IMR-90 (cell line): ENCODE data around the gene EIF4G3. TPM values are rescaled to one million over a fixed set of nuclear protein-coding genes. Genes with fewer than 3 reads are reported as not detected.
"Not testable (repeated sequence)": the region's sequence is repeated elsewhere in the genome, so short reads cannot be mapped to it uniquely, and the experiment has no call there.

Source experiments
- ATAC-seq: fragments of 200-7000 bp; cut with Tn5 transposase; 2 replicates; pipeline ENCODE4 v1.9.1; 2020; ENCODE audit warnings: low read depth, mild to moderate bottlenecking, moderate library complexity
- BruUV-seq: library from RNA; stranded (reverse); fragments of 400-500 nt; replicated peaks from 2 replicates; lab custom pipeline; 2021; lab: Mats Ljungman, UMichigan
- CTCF ChIA-PET: fragments of 300-600 bp; formaldehyde crosslinking; extraction: SDS; loops from one replicate; lab custom pipeline; 2021; ENCODE audit warnings: antibody characterized with exemption; lab: Yijun Ruan, JAX
- POLR2A ChIA-PET: fragments of 300-600 bp; sonication (Branson Sonifier 250); formaldehyde crosslinking; loops from one replicate; lab custom pipeline; 2022; ENCODE audit warnings: antibody characterized with exemption; ENCODE audit not compliant: unreplicated experiment; lab: Charles Lee
- DNase-seq: peaks from one replicate; pipeline ENCODE4 v3.0.0; 2013
- H2AFZ ChIP-seq: replicated peaks from 2 replicates; pipeline ENCODE3; 2013; ENCODE audit warnings: low read length, mild to moderate bottlenecking; ENCODE audit not compliant: poor library complexity
- H2AK5ac ChIP-seq: 2 replicates; pipeline ENCODE4 v1.6.1; 2013; ENCODE audit warnings: low read depth, low read length, inconsistent platforms
- H2AK9ac ChIP-seq: replicated peaks from 2 replicates; pipeline ENCODE3; 2013; ENCODE audit warnings: mild to moderate bottlenecking, low read depth, low read length, moderate library complexity; ENCODE audit not compliant: poor library complexity
- H2BK120ac ChIP-seq: 2 replicates; pipeline ENCODE4 v1.6.1; 2013; ENCODE audit warnings: low read depth, low read length, inconsistent platforms
- H2BK15ac ChIP-seq: 3 replicates; pipeline ENCODE4 v1.6.1; 2013; ENCODE audit warnings: low read depth, low read length, inconsistent platforms
- H2BK20ac ChIP-seq: 2 replicates; pipeline ENCODE4 v1.6.1; 2013; ENCODE audit warnings: low read depth, mild to moderate bottlenecking, inconsistent platforms, low read length, moderate library complexity
- H2BK5ac ChIP-seq: 2 replicates; pipeline ENCODE4 v1.6.1; 2013; ENCODE audit warnings: mild to moderate bottlenecking, low read depth, low read length, inconsistent platforms; ENCODE audit not compliant: poor library complexity, severe bottlenecking
- H3K14ac ChIP-seq: replicated peaks from 2 replicates; pipeline ENCODE4 v1.6.1; 2013; ENCODE audit warnings: low read depth, low read length, inconsistent platforms
- H3K18ac ChIP-seq: 2 replicates; pipeline ENCODE4 v1.6.1; 2013; ENCODE audit warnings: low read depth, low read length, control low read depth
- H3K23ac ChIP-seq: 2 replicates; pipeline ENCODE4 v1.6.1; 2013; ENCODE audit warnings: low read depth, low read length, inconsistent platforms
- H3K27ac ChIP-seq: 2 replicates; pipeline ENCODE4 v1.5.1; 2013; ENCODE audit warnings: mild to moderate bottlenecking, control low read depth, low read length; ENCODE audit not compliant: insufficient read depth
- H3K27me3 ChIP-seq: 2 replicates; pipeline ENCODE4 v1.6.1; 2013; ENCODE audit warnings: low read length; ENCODE audit not compliant: control insufficient read depth, insufficient read depth
- H3K36me3 ChIP-seq: 2 replicates; pipeline ENCODE4 v1.6.1; 2013; ENCODE audit warnings: low read length, mixed read lengths; ENCODE audit not compliant: control insufficient read depth, insufficient read depth
- H3K4ac ChIP-seq: 2 replicates; pipeline ENCODE4 v1.6.1; 2013; ENCODE audit warnings: low read depth, low read length, inconsistent platforms
- H3K4me1 ChIP-seq: 2 replicates; pipeline ENCODE4 v1.6.1; 2013; ENCODE audit warnings: low read length, mixed read lengths; ENCODE audit not compliant: control insufficient read depth, insufficient read depth
- H3K4me2 ChIP-seq: 2 replicates; pipeline ENCODE4 v1.6.1; 2013; ENCODE audit warnings: low read depth, mild to moderate bottlenecking, control low read depth, low read length, moderate library complexity
- H3K4me3 ChIP-seq: 2 replicates; pipeline ENCODE4 v1.5.1; 2013; ENCODE audit warnings: low read depth, mild to moderate bottlenecking, control low read depth, low read length, moderate library complexity; ENCODE audit not compliant: insufficient read depth
- H3K56ac ChIP-seq: 2 replicates; pipeline ENCODE4 v1.6.1; 2013; ENCODE audit warnings: low read length, inconsistent platforms; ENCODE audit not compliant: insufficient read depth; ENCODE audit errors: extremely low read depth
- H3K79me1 ChIP-seq, 2 experiments: 2 replicates each; pipeline ENCODE4 v1.6.1; 2013; ENCODE audit warnings: low read length in 2 of 2, inconsistent platforms in 1 of 2, low read depth in 1 of 2
- H3K9ac ChIP-seq: 2 replicates; pipeline ENCODE4 v1.6.1; 2013; ENCODE audit warnings: low read depth, low read length, control low read depth
- H3K9me1 ChIP-seq: 2 replicates; pipeline ENCODE4 v1.6.1; 2013; ENCODE audit warnings: low read length, inconsistent platforms; ENCODE audit not compliant: insufficient read depth
- H3K9me3 ChIP-seq: 2 replicates; pipeline ENCODE4 v1.6.1; 2013; ENCODE audit warnings: low read length; ENCODE audit not compliant: control insufficient read depth, insufficient read depth
- H4K20me1 ChIP-seq: 2 replicates; pipeline ENCODE4 v1.6.1; 2013; ENCODE audit warnings: low read length, inconsistent platforms; ENCODE audit not compliant: insufficient read depth
- H4K5ac ChIP-seq: 2 replicates; pipeline ENCODE4 v1.6.1; 2013; ENCODE audit warnings: mild to moderate bottlenecking, low read depth, low read length, control low read depth
- H4K8ac ChIP-seq, 2 experiments: 2 replicates each; pipeline ENCODE4 v1.6.1; 2013; ENCODE audit warnings: low read depth in 2 of 2, low read length in 2 of 2, control low read depth in 1 of 2, inconsistent platforms in 1 of 2
- H4K91ac ChIP-seq: 2 replicates; pipeline ENCODE4 v1.6.1; 2013; ENCODE audit warnings: low read depth, low read length, inconsistent platforms; ENCODE audit not compliant: insufficient read depth
- CEBPB ChIP-seq: IDR thresholded peaks from 2 replicates; pipeline ENCODE4 v1.6.1; 2012; ENCODE audit warnings: low read depth, low read length, improper control_type of control experiment
- MAFK ChIP-seq: IDR thresholded peaks from 2 replicates; pipeline ENCODE4 v1.6.1; 2012; ENCODE audit warnings: low read depth, low read length, improper control_type of control experiment
- SMC3 ChIP-seq: fragments of 150-350 bp; IDR thresholded peaks from 2 replicates; pipeline ENCODE4 v1.6.1; 2016; ENCODE audit warnings: low read depth, mild to moderate bottlenecking, antibody characterized with exemption, low read length, moderate library complexity
- WGBS, 2 experiments: methylation state at CpG; one replicate each; pipeline versions ENCODE4 v1.1.5 to v1.1.7; 2013; ENCODE audit warnings: missing lambda C conversion rate in 2 of 2; ENCODE audit not compliant: insufficient read length in 1 of 2; ENCODE audit errors: extremely low coverage in 2 of 2; 5-methylcytosine and 5-hydroxymethylcytosine counted together
- dilution Hi-C: fragments of 300-500 bp; cut with HindIII; formaldehyde crosslinking; loops from one replicate; pipeline ENCODE4 v1.14.3; 2018; ENCODE audit warnings: low sequenced_read_pairs; ENCODE audit not compliant: unreplicated experiment
- in situ Hi-C: fragments of 300-500 bp; cut with MboI; formaldehyde crosslinking; loops from 3 replicates; pipeline ENCODE4 v1.14.3; 2019; ENCODE audit warnings: low sequenced_read_pairs, inconsistent platforms, mixed read lengths
- intact Hi-C: fragments of 100-400 bp; cut with micrococcal nuclease; formaldehyde crosslinking; loops from 2 replicates; pipeline ENCODE4 v1.10.0; 2022
- polyA plus RNA-seq, 3 experiments: library from polyadenylated mRNA; depleted of rRNA; stranded (reverse); fragments of >200 nt; gene quantifications; 2 replicates each; pipeline ENCODE4 v1.2.3, GENCODE V29; 2012; ENCODE audit warnings: low replicate concordance in 1 of 3
- total RNA-seq: library from RNA; depleted of rRNA; stranded (reverse); fragments of >200 nt; gene quantifications from 2 replicates; pipeline ENCODE4 v1.2.3, GENCODE V29; 2012
- TF ChIP-seq, protein P1 (sequence below): conservative IDR thresholded peaks from 2 replicates; pipeline ENCODE4 v1.5.1; 2012; ENCODE audit warnings: mild to moderate bottlenecking, low read depth, low read length, improper control_type of control experiment

EIF4G3 gene
- total and polyA plus RNA-seq, 2 of the 4 experiments (the other 2 are of a cell fraction): 25.8 to 49.2 TPM

GRCh38 chr1:20854529-20854928, 322.2 kb downstream of the EIF4G3 start:
- Histone ChIP-seq H3K56ac (no peak overlapping the region), H3K27me3 (no peaks in the 10 kb centered on the region), H2BK20ac (no peak overlapping the region), H3K18ac (no peak overlapping the region), H2BK15ac (no peak overlapping the region), H3K9me1 (peaks cover 5% of the 10 kb centered on the region; the same call in 1 of the 2 replicates), H3K79me1 (peaks cover 4 to 11% of the 10 kb centered on the region in 2 experiments; a peak in 3 of 4 replicates), H3K4ac (no peak overlapping the region; the same call in 1 of the 2 replicates), H4K8ac (no peak overlapping the region), H2AFZ (no peak overlapping the region), H3K4me2 (no peak overlapping the region), H4K91ac (no peak overlapping the region), H3K4me3 (no peak overlapping the region), H2BK5ac (no peak overlapping the region), H3K23ac (no peak overlapping the region), H3K4me1 (no peaks in the 10 kb centered on the region), H3K9ac (no peak overlapping the region), H4K5ac (no peak overlapping the region), H3K9me3 (no peaks in the 10 kb centered on the region), H2AK9ac (no peak overlapping the region), H3K27ac (no peak overlapping the region), H3K36me3 (peaks cover 48% of the 10 kb centered on the region), H2BK120ac (no peak overlapping the region), H4K20me1 (no peaks in the 10 kb centered on the region), H2AK5ac (no peak overlapping the region), H3K14ac (no peak overlapping the region)
- WGBS, 2 experiments: no CpG with 5 or more reads among the region's 4 CpGs
- no peak for ATAC-seq
- TF ChIP-seq MAFK (no peak), SMC3 (no peak), CEBPB (no peak)
- TF ChIP-seq, protein P1, sequence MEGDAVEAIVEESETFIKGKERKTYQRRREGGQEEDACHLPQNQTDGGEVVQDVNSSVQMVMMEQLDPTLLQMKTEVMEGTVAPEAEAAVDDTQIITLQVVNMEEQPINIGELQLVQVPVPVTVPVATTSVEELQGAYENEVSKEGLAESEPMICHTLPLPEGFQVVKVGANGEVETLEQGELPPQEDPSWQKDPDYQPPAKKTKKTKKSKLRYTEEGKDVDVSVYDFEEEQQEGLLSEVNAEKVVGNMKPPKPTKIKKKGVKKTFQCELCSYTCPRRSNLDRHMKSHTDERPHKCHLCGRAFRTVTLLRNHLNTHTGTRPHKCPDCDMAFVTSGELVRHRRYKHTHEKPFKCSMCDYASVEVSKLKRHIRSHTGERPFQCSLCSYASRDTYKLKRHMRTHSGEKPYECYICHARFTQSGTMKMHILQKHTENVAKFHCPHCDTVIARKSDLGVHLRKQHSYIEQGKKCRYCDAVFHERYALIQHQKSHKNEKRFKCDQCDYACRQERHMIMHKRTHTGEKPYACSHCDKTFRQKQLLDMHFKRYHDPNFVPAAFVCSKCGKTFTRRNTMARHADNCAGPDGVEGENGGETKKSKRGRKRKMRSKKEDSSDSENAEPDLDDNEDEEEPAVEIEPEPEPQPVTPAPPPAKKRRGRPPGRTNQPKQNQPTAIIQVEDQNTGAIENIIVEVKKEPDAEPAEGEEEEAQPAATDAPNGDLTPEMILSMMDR: no peak
- no peak for DNase-seq
- intact Hi-C loops: no loop called here
- dilution Hi-C loops: no loop called here
- in situ Hi-C loops: no loop called here
- ChIA-PET CTCF (interaction anchor here (0.7 kb wide), 1 partner anchor 23 kb away, joined by 3 read pairs; no protein-coding TSS in a partner anchor), POLR2A (no interaction called here)
- BruUV-seq: no TSS peak

- H3K18ac ChIP-seq, CTCF ChIA-PET, H3K9ac ChIP-seq, H4K5ac ChIP-seq, DNase-seq, H2BK120ac ChIP-seq, H4K91ac ChIP-seq, intact Hi-C loops, H3K4me3 ChIP-seq, H2AFZ ChIP-seq, H3K27ac ChIP-seq, H3K23ac ChIP-seq, H2BK20ac ChIP-seq, H2AK5ac ChIP-seq, H4K20me1 ChIP-seq, BruUV-seq, dilution Hi-C loops, H3K4ac ChIP-seq, in situ Hi-C loops, H2AK9ac ChIP-seq, H3K14ac ChIP-seq, H3K4me1 ChIP-seq, H3K9me3 ChIP-seq, H3K9me1 ChIP-seq, POLR2A ChIA-PET, H2BK15ac ChIP-seq, H3K56ac ChIP-seq, H3K27me3 ChIP-seq, ATAC-seq, H4K8ac ChIP-seq, H2BK5ac ChIP-seq, H3K4me2 ChIP-seq: not testable (repeated sequence)
- Histone ChIP-seq H3K36me3 (peaks cover 40% of the 10 kb centered on the region), H3K79me1 (peaks cover 4 to 11% of the 10 kb centered on the region in 2 experiments; a peak in 3 of 4 replicates)
- WGBS, 2 experiments: 60% methylated on average over 2 of the region's 8 CpGs; no CpG with 5 or more reads in 1 of the 2 experiments
These were observed 324.9 kb downstream of the EIF4G3 start for GRCh38 chr1:20851791-20852190.
